Hepatocyte (in vitro differentiated cells): ENCODE measurements around the gene VAV3.

Source experiments
- EZH2phosphoT487 ChIP-seq: fragments of 200-600 bp; sonication (generic); IDR thresholded peaks from one replicate; pipeline ENCODE4 v1.6.1; 2018; ENCODE audit warnings: antibody characterized with exemption, mild to moderate bottlenecking, low read depth, moderate library complexity; ENCODE audit not compliant: unreplicated experiment, severe bottlenecking
- TF ChIP-seq, protein P1 (sequence below): fragments of 200-600 bp; sonication (generic); IDR thresholded peaks from 2 replicates; pipeline ENCODE4 v1.5.1; 2016; ENCODE audit warnings: antibody characterized with exemption, mild to moderate bottlenecking; ENCODE audit not compliant: poor library complexity

DNA sequence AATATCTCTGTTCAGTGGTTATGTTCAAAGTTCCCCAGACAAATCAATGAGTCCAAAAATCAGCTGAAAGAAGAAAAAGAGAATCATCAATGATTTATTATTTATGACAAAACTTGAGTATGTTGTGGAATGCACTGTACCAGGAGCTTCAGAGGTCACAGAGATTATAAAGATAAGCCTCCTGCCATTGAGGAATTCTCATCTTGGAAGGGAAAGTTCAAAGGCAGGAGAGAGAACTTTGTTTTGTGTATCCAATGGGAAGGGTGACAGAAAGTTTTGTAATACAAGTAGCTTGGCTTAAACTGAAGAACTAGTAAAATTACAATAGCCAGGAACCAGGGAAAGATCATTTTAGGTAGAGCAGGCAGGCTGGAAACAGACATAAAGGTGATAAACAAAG, 367.7 kb downstream of the VAV3 start:
- TF ChIP-seq, protein P1, sequence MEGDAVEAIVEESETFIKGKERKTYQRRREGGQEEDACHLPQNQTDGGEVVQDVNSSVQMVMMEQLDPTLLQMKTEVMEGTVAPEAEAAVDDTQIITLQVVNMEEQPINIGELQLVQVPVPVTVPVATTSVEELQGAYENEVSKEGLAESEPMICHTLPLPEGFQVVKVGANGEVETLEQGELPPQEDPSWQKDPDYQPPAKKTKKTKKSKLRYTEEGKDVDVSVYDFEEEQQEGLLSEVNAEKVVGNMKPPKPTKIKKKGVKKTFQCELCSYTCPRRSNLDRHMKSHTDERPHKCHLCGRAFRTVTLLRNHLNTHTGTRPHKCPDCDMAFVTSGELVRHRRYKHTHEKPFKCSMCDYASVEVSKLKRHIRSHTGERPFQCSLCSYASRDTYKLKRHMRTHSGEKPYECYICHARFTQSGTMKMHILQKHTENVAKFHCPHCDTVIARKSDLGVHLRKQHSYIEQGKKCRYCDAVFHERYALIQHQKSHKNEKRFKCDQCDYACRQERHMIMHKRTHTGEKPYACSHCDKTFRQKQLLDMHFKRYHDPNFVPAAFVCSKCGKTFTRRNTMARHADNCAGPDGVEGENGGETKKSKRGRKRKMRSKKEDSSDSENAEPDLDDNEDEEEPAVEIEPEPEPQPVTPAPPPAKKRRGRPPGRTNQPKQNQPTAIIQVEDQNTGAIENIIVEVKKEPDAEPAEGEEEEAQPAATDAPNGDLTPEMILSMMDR, result no peak
- no peak for TF ChIP-seq EZH2phosphoT487
